Esophagus squamous epithelium (tissue), 5 donors: Measurements from ENCODE around the gene KNSTRN. TPM values are rescaled to one million over a fixed set of nuclear protein-coding genes. Genes with fewer than 3 reads are reported as not detected.

Experiments
- DNase-seq: peaks from one replicate; lab custom pipeline; 2025; lab: John Stamatoyannopoulos, UW
- H3K27ac ChIP-seq, 4 donors: fragments of 200-600 bp; sonication (generic); one replicate each; pipeline ENCODE4 v1.5.1; 2016 to 2019; ENCODE audit warnings: mild to moderate bottlenecking in 1 of 4
- H3K27me3 ChIP-seq, 4 donors: fragments of 200-600 bp; sonication (generic); 1 replicate in 3 of 4; 2 replicates in 1 of 4; pipeline versions ENCODE4 v1.5.1 to v1.6.0; 2017 to 2021; ENCODE audit warnings: antibody characterized with exemption in 1 of 4
- H3K36me3 ChIP-seq, 3 donors: fragments of 200-600 bp; sonication (generic); one replicate each; pipeline ENCODE4 v1.5.1; 2016 to 2019
- H3K4me1 ChIP-seq, 3 donors: fragments of 200-600 bp; sonication (generic); one replicate each; pipeline ENCODE4 v1.5.1; 2017 to 2019
- H3K4me3 ChIP-seq, 4 donors: fragments of 200-600 bp; sonication (generic); 1 replicate in 3 of 4; 2 replicates in 1 of 4; pipeline ENCODE4 v1.5.1; 2016 to 2019; ENCODE audit warnings: mild to moderate bottlenecking in 2 of 4, moderate library complexity in 1 of 4
- H3K9me3 ChIP-seq, 3 donors: fragments of 200-600 bp; sonication (generic); one replicate each; pipeline ENCODE4 v1.5.1; 2016 to 2019
- CTCF ChIP-seq, 6 experiments: fragments of 450-650 bp in 4 of 6; fragments of 200-600 bp in 2 of 6; sonication (generic) in 2 of 6; IDR thresholded peaks; one replicate each; pipeline ENCODE4 v1.5.1; 2016 to 2019; ENCODE audit warnings: antibody characterized with exemption in 6 of 6, mild to moderate bottlenecking in 4 of 6, moderate library complexity in 4 of 6
- POLR2A ChIP-seq, 4 donors: fragments of 450-650 bp; IDR thresholded peaks; one replicate each; pipeline ENCODE4 v1.6.1; 2017; ENCODE audit warnings: antibody characterized with exemption in 4 of 4, mild to moderate bottlenecking in 4 of 4, moderate library complexity in 3 of 4
- WGBS, 2 donors: methylation state at CpG; one replicate each; pipeline ENCODE4 v1.1.5; 2018; 5-methylcytosine and 5-hydroxymethylcytosine counted together
- intact Hi-C: fragments of 100-400 bp; cut with DNase I; formaldehyde crosslinking; loops from one replicate; pipeline ENCODE4 v1.15.0; 2022
- total RNA-seq, 4 donors: library from RNA; depleted of rRNA; stranded (reverse); fragments of >200 nt; gene quantifications; one replicate each; pipeline ENCODE4 v1.1.0, GENCODE V29; 2016
- donor health status: DM: yes; HTN: yes; CAD: no.

Gene KNSTRN
- total RNA-seq, 4 donors from 2014 or later: 11.3 to 22.0 (median 17.3) TPM

- no peak overlapping the region for H3K27ac ChIP-seq
- no peaks in the 10 kb centered on the region for H3K36me3 ChIP-seq
- H3K27me3 ChIP-seq: peaks cover 0 to 13% (median 0%) of the 10 kb centered on the region in 4 donors
- WGBS, 2 donors: 18 to 41% methylated on average over 3 to 7 of the region's 10 CpGs
- TF ChIP-seq POLR2A (IDR thresholded peaks at IDR 0.05) (no peak), CTCF (IDR thresholded peaks at IDR 0.05) (no peak)
- no peaks in the 10 kb centered on the region for H3K9me3 ChIP-seq
- intact Hi-C loops: no loop called here
- DNase-seq: no peak
- H3K4me1 ChIP-seq: peaks cover 0 to 8% (median 3%) of the 10 kb centered on the region in 3 donors
- no peak overlapping the region for H3K4me3 ChIP-seq
Measured at GRCh38 chr15:40430271-40430805, 47.8 kb downstream of the KNSTRN start.

GRCh38 chr15:40435023-40435709, 52.6 kb downstream of the KNSTRN start:
- TF ChIP-seq POLR2A (IDR thresholded peaks at IDR 0.05) (no peak), CTCF (IDR thresholded peaks at IDR 0.05) (no peak)
- H3K27me3 ChIP-seq: peaks cover 0 to 59% (median 5%) of the 10 kb centered on the region in 4 donors
- H3K27ac ChIP-seq: no peak overlapping the region
- DNase-seq: no peak
- WGBS, 2 donors: 52 to 56% methylated on average over 13 to 15 of the region's 20 CpGs
- no peak overlapping the region for H3K4me3 ChIP-seq
- no peaks in the 10 kb centered on the region for H3K36me3 ChIP-seq
- H3K9me3 ChIP-seq: no peaks in the 10 kb centered on the region
- H3K4me1 ChIP-seq: peaks cover 17 to 50% (median 22%) of the 10 kb centered on the region in 3 donors
- intact Hi-C loops: no loop called here

GRCh38 chr15:40435710-40436089, 53.2 kb downstream of the KNSTRN start:
- TF ChIP-seq POLR2A (IDR thresholded peaks at IDR 0.05) (no peak), CTCF (IDR thresholded peaks at IDR 0.05) (no peak)
- H3K27ac ChIP-seq: no peak overlapping the region
- intact Hi-C loops: no loop called here

GRCh38 chr15:40436116-40436891, 53.8 kb downstream of the KNSTRN start:
- Histone ChIP-seq H3K4me1 (peaks cover 18 to 52% (median 22%) of the 10 kb centered on the region in 3 donors), H3K9me3 (no peaks in the 10 kb centered on the region), H3K4me3 (peak overlapping the region; percentile 21 to 59 (median 39)), H3K27me3 (peaks cover 0 to 59% (median 5%) of the 10 kb centered on the region in 4 donors), H3K36me3 (no peaks in the 10 kb centered on the region), H3K27ac (no peak overlapping the region)
- TF ChIP-seq POLR2A (IDR thresholded peaks at IDR 0.05): no peak
- intact Hi-C loops: no loop called here
- 0% methylated on average over 1 to 5 of the region's 39 CpGs for WGBS, 2 donors
- DNase-seq: no peak

More at GRCh38 chr15:40435710-40436089, 53.2 kb downstream of the KNSTRN start:
- DNase-seq: no peak
- Histone ChIP-seq H3K4me3 (peak overlapping the region; percentile 21 to 59 (median 39)), H3K36me3 (no peaks in the 10 kb centered on the region), H3K27me3 (peaks cover 0 to 59% (median 5%) of the 10 kb centered on the region in 4 donors), H3K9me3 (no peaks in the 10 kb centered on the region), H3K4me1 (peaks cover 18 to 52% (median 22%) of the 10 kb centered on the region in 3 donors)
- WGBS, 2 donors: 16 to 19% methylated on average over 9 to 10 of the region's 15 CpGs

- peak overlapping the region in 3 of 4 donors; percentile 33 to 59 (median 45) for H3K4me3 ChIP-seq
- H3K27me3 ChIP-seq: peaks cover 0 to 59% (median 5%) of the 10 kb centered on the region in 4 donors
- no peak overlapping the region for H3K27ac ChIP-seq
- peaks cover 18 to 57% (median 22%) of the 10 kb centered on the region in 3 donors for H3K4me1 ChIP-seq
- no peaks in the 10 kb centered on the region for H3K36me3 ChIP-seq
- H3K9me3 ChIP-seq: no peaks in the 10 kb centered on the region
- TF ChIP-seq CTCF (IDR thresholded peaks at IDR 0.05) (no peak), POLR2A (IDR thresholded peaks at IDR 0.05) (no peak)
- WGBS, 2 donors: 5 to 13% methylated on average over 4 to 8 of the region's 17 CpGs
- intact Hi-C loops: no loop called here
- no peak for DNase-seq
Measured at GRCh38 chr15:40436892-40437751, 54.6 kb downstream of the KNSTRN start.
